Measurements from ENCODE around the gene CEBPZOS.

The CEBPZOS gene

DNA sequence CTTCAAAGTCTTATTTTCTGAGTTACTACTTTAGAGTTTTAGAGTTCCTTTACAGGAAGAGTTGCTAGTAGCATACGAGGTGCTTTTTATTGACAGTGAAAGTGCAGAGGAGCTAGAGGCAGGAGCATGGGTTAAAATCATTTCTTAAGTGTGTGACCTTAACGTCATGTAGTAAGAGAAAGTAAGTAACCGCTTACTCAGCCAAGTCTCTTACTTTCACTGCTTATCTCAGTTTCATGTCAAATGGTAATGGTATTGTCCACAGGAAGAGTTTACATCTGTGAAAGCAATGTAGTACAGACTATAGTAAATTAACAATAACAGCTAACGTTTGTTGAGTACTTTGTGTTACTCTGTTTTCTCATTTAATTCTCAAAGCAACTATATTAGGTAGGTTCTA lies 47.7 kb downstream of the CEBPZOS start:
- DNase-seq = no peak

DNA sequence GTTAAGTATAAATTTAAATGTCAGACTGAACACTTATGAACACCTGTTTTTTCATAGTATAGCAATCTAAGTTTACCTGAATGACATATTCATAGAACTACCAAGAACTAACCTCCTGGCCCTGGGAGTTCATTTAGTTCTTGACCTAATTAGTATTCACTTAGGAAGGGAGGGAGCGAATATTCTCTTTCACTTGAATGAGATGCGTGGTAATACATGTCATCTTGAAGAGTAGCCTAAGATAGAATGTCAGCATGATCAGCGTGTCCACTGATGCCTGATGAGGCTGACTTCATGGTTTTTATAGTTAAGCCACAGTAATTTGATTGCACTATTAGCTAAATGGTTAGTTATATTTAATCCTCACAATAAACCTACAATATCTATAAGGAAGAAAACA lies 48.5 kb downstream of the CEBPZOS start:
- DNase-seq = no peak

DNA sequence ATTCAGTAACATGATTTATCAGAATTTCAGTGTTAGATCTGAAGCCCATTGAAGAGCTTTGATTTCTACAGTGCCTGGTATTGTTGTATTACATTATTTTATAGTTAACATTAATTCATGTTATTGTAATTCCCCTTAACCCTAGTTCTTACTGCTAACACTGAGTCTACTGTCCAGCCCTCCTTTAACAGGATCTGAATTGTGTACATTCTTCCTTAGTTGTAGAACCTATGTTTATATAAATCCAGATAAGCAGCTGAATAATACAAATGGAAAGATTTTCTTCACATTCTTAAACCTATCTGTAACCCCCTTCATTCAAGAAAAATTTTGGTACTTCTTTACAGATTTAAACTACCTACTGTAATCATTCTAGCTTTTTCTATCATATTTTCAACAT lies 49.9 kb downstream of the CEBPZOS start:
- DNase-seq = no peak

DNA sequence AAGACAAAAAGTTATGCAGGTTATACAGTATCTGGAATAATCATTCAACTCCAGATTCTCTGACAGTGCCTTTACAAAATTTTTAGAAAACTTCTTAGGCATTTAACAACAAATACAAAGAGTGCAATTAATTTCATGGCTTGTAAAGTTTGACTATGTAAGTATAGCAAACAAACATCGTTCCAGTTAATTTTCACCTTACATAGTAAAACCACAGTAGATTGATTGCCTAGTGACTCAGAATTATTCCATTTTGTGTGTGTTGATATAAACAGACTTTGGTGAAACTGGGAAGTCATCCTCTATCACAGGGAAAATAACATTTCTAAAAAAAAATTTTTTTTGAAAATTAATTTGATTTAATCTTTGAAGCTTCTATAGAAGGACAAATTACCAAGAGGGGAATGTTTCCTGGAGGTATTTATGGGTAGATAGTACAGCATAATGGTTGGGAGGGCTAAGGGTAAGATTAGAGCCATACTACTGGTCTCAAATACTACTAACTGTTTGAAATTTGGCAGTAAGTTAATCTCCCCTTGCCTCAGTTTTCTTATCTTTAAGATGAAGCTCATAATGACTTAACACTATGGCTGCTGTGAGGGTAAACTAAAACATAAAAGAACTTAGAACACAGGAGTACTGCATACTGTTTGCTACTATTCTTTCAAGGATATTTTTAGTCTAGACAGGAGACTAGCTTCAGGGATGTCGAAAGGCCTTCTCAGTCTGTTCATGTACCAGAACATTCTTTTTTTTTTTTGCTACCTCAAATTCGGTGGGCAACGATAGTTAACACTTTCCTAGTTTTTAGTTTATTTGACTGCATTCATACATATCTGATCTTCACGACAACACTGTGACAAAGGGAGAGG lies 54.8 kb downstream of the CEBPZOS start:
- no peak for DNase-seq

Data from NCI-H2029 treated with DMSO at 0.1 percent for 48 hours (cell line).